ENCODE measurements around the gene RAPSN. TPM values are rescaled to one million over a fixed set of nuclear protein-coding genes. Genes with fewer than 3 reads are reported as not detected.

RAPSN gene
- total and polyA plus RNA-seq, 2 of the 8 experiments (the other 6 are each of a cell fraction or from before 2014, with no cell fraction given) = 0.06 to 0.34 TPM

DNA sequence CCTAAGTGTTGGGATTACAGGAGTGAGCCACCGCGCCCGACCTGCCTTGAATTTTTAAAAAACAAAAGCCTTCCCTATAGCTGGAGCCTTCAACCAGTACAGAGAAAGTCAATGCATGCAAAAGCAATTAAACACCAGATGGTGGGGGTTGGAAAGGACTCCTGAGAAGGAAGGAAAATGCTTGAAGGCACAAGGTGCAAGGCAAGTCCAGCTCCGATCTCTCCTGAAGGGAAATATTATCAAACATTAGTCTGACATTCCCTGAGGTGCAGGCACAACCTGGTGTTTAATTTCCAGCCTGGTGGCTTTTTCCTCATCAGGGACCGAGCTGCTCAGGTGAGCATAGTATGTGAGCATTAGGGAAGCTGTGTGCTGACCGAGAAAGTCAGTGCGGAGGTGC lies 12.9 kb upstream of the RAPSN start:
- DNase-seq (ENCODE audit: low read depth in 1 of 2, low spot score in 2 of 2) (no peak), FAIRE-seq (no peak)
- Histone ChIP-seq H3K36me3 (ENCODE audit: control insufficient read depth in 2 of 4, insufficient read depth in 4 of 4, low read length in 3 of 4) (peaks cover 0 to 12% (median 0%) of the 10 kb centered on the region in 4 experiments; a peak in 2 of 8 replicates), H2AK5ac (ENCODE audit: low read depth, low read length) (no peak overlapping the region), H3K4me1 (replicated peaks in 1 of 4; ENCODE audit: control insufficient read depth in 3 of 4, insufficient read depth in 4 of 4, low read length in 3 of 4) (peaks cover 0 to 5% (median 3%) of the 10 kb centered on the region in 4 experiments; a peak in 5 of 7 replicates), H3K23me2 (ENCODE audit: low read depth, low read length) (no peaks in the 10 kb centered on the region), H4K8ac (ENCODE audit: extremely low read depth, insufficient read depth, low read length) (no peak overlapping the region), H3K79me1 (ENCODE audit: low read depth, low read length) (peaks cover 3% of the 10 kb centered on the region), H4K91ac (replicated peaks; ENCODE audit: insufficient read length, low read length) (no peak overlapping the region), H3K4ac (replicated peaks; ENCODE audit: insufficient read length, low read depth, low read length) (no peak overlapping the region), H3K14ac (ENCODE audit: insufficient read length) (no peak overlapping the region), H2BK5ac (ENCODE audit: low read depth, low read length) (no peak overlapping the region), H3K27me3 (replicated peaks in 1 of 4; ENCODE audit: control insufficient read depth in 3 of 4, extremely low read depth in 1 of 4, insufficient read depth in 3 of 4, low read length in 3 of 4) (no peaks in the 10 kb centered on the region), H3K56ac (replicated peaks; ENCODE audit: insufficient read length, low read depth, low read length) (no peak overlapping the region), H3K79me2 (ENCODE audit: control insufficient read depth in 1 of 2, insufficient read depth in 2 of 2, low read length in 2 of 2) (peaks cover 0 to 4% of the 10 kb centered on the region in 2 experiments; a peak in 1 of 4 replicates), H3K9ac (replicated peaks in 1 of 4; ENCODE audit: extremely low read depth in 1 of 4, low read depth in 3 of 4, low read length in 3 of 4) (no peak overlapping the region), H2BK120ac (replicated peaks; ENCODE audit: low read depth, low read length) (no peak overlapping the region), H2BK20ac (ENCODE audit: low read length) (no peak overlapping the region), H3K18ac (ENCODE audit: extremely low read depth, low read length) (no peak overlapping the region), H3K9me3 (ENCODE audit: insufficient read depth in 2 of 2, low read depth in 1 of 2, low read length in 1 of 2) (no peaks in the 10 kb centered on the region), H4K5ac (ENCODE audit: insufficient read length, low read depth, low read length) (no peak overlapping the region), H4K20me1 (replicated peaks in 1 of 2; ENCODE audit: control insufficient read depth in 1 of 2, insufficient read depth in 2 of 2, low read length in 2 of 2) (peaks cover 0 to 1% of the 10 kb centered on the region in 2 experiments), H3K4me2 (ENCODE audit: insufficient read depth in 1 of 2, low read depth in 2 of 2, low read length in 2 of 2) (no peak overlapping the region), H3K27ac (ENCODE audit: low read depth, low read length) (no peak overlapping the region), H2BK12ac (ENCODE audit: low read depth, low read length) (no peak overlapping the region), H3K4me3 (ENCODE audit: extremely low read depth in 1 of 4, insufficient read depth in 2 of 4, low read depth in 3 of 4, low read length in 4 of 4) (no peak overlapping the region), H2AFZ (ENCODE audit: low read length) (no peak overlapping the region), H3K23ac (ENCODE audit: insufficient read length) (no peak overlapping the region), H2BK15ac (ENCODE audit: low read length) (no peak overlapping the region)
- ChIA-PET POLR2A (ENCODE audit: partially characterized antibody) (interaction anchor here (1.0 to 2.1 kb wide), 4 partner anchors 10 to 90 kb away, joined by 4 to 8 read pairs (median 4); partner anchors contain the start of gene CELF1), CTCF (ENCODE audit: partially characterized antibody) (interaction anchor here (2.0 kb wide), 1 partner anchor 51 kb away, joined by 5 read pairs; no protein-coding TSS in a partner anchor)
- TF ChIP-seq PHF8 (conservative IDR thresholded peaks at IDR 0.05; ENCODE audit: low read depth, low read length) (no peak), SIRT6 (IDR thresholded peaks at IDR 0.05; ENCODE audit: low read length) (no peak), EZH2 (IDR thresholded peaks at IDR 0.05; ENCODE audit: low read depth, low read length, severe bottlenecking) (no peak), EGR1 (IDR thresholded peaks at IDR 0.05; ENCODE audit: borderline replicate concordance, low read depth, low read length) (no peak), GTF2F1 (IDR thresholded peaks at IDR 0.05; ENCODE audit: borderline replicate concordance, low read depth, low read length) (no peak), KDM5A (IDR thresholded peaks at IDR 0.05; ENCODE audit: low read length) (no peak), RXRA (IDR thresholded peaks at IDR 0.05; ENCODE audit: insufficient read depth, low read depth, low read length) (no peak), TAF1 (IDR thresholded peaks at IDR 0.05; ENCODE audit: low read depth, low read length) (no peak), POLR2A (IDR thresholded peaks at IDR 0.05; ENCODE audit: control extremely low read depth in 1 of 2, low read depth in 2 of 2, low read length in 2 of 2) (no peak), SIN3A (conservative IDR thresholded peaks at IDR 0.05 in 1 of 2, IDR thresholded peaks at IDR 0.05 in 1 of 2; ENCODE audit: low read depth in 1 of 2, low read length in 2 of 2) (no peak), TAF7 (optimal IDR thresholded peaks at IDR 0.05; ENCODE audit: borderline replicate concordance, low read depth, low read length) (no peak)
- TF ChIP-seq, protein P1, sequence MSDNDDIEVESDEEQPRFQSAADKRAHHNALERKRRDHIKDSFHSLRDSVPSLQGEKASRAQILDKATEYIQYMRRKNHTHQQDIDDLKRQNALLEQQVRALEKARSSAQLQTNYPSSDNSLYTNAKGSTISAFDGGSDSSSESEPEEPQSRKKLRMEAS (IDR thresholded peaks at IDR 0.05) = no peak
- WGBS, 2 experiments (ENCODE audit: extremely low coverage in 1 of 2, insufficient coverage in 1 of 2, insufficient read length in 1 of 2, insufficient replicate concordance in 2 of 2, low coverage in 1 of 2, low lambda C conversion rate in 2 of 2, missing lambda C conversion rate in 1 of 2) = 94% methylated on average over 7 of the region's 7 CpGs; no CpG with 5 or more reads in 1 of the 2 experiments
